Retina (tissue), 1 donor: ENCODE results near the gene FAM180B.

Source experiments
- DNase-seq: peaks from one replicate; pipeline ENCODE4 v3.0.0-alpha.2; 2016

FAM180B gene

DNA sequence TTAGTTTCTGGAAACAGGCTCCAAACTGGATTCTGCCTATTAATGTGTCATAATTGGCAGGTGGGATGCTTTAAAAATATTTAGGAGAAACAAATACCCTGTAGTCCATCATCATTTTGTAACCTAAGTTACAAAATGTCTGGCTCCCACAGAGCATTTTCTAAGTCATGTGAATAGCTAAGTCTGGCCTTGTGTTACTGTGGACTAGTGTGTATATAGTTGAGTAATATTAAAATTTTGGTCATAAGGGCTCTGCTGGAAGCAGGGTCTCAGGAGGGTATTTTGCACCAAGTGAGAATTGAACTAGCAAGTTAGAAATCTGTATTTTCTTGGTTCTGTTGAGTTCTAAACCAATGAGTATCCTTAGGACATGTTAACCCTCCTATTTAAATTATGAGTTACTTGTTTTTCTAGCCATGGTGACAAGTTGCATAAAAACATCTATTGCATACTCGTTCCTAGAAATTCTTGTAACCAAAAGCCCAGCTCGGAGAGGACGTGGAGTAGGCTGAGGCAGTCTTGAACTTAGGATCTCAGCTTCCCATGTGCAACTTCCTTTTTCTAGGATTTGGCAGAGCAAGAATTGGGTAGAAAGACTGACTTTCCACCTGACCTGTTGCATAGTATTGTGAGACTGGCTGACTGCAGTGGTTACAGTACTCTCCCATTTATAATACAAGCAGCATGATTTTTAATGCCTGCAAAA is 15.7 kb upstream of the FAM180B start:
- DNase-seq: no peak

GRCh38 chr11:47571357-47571729 is 15.1 kb upstream of the FAM180B start:
- DNase-seq: no peak

GRCh38 chr11:47571895-47572294 is 14.6 kb upstream of the FAM180B start:
- DNase-seq: no peak

DNA sequence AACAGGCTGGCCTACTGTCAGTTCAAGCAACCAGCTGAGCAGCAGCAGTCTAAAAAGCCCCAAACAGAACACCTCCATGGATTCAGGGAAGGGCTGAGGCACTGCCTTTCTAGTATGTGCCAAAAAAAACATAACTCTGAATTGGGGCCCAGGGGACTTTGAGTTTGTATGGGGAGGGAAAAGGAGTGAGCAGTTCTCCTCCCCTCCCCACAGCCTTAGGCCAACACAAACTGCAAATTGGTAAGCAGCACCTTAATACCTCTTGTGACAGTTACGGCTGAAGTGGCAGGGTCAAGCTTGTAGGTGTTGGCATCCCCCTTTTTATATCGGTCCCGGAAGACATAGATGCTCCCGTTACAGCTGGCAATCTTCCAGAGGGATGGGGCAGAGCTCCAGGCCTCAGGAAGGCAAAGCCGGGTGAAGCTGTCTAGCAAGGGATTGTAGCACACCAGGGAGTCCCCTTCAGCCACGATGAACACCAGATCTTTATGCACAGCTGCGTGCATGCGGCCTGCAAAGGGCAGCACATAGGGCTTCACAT is 13.7 kb upstream of the FAM180B start:
- DNase-seq: no peak

DNA sequence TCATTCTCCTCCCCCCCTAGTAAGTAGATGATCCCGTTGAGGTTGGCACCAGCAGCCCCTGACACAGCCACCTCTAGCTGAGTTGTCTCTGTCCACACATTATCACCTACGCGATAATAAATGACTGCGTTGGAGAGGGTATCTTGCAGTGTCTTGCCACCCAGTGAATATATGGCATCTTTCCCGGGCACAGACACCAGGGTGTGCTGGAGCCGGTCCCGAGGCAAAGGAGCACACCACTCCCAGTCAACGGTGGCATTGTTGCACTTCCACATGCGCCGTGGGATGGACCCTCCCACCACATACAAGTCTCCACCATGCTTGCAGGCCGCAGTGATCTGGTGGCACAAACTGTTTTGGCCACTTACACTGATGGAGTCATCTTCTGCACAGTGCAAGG is 13.2 kb upstream of the FAM180B start:
- no peak for DNase-seq

- no peak for DNase-seq
Measured at GRCh38 chr11:47577460-47578041, 8.9 kb upstream of the FAM180B start.

- DNase-seq: peak; percentile 100
Measured at GRCh38 chr11:47578524-47579494, 7.7 kb upstream of the FAM180B start, which contains the start of the genes KBTBD4 and NDUFS3. Gene KBTBD4 (minus strand): TSS chr11:47578970. CDS start chr11:47578951, 19 bp downstream. Gene NDUFS3 (plus strand): TSS chr11:47579074. CDS start chr11:47579092, 18 bp downstream.

DNA sequence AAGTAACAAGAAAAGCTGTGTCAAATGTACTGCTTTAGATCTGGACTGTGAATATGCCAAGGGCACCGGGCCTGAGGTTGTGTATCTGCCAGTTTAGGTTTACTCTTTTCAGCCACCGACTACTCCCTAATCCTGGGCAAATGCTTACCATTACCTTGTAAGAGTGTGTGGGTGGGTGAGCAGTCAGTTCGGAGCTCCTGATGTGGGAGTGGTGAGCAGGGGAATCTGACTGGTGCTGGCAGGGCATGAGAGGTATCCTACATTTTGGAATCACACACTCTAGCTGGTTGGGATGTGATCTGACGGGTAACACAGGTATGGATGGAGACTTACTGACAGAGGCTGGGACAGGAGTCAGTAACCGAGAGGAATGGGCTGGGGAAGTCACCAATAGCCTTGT is 2.6 kb upstream of the FAM180B start:
- no peak for DNase-seq

- DNase-seq: no peak
Measured at GRCh38 chr11:47587039-47587716, 700 bp downstream of the FAM180B start.

GRCh38 chr11:47587723-47588326 is 1.3 kb downstream of the FAM180B start:
- DNase-seq: no peak

DNA sequence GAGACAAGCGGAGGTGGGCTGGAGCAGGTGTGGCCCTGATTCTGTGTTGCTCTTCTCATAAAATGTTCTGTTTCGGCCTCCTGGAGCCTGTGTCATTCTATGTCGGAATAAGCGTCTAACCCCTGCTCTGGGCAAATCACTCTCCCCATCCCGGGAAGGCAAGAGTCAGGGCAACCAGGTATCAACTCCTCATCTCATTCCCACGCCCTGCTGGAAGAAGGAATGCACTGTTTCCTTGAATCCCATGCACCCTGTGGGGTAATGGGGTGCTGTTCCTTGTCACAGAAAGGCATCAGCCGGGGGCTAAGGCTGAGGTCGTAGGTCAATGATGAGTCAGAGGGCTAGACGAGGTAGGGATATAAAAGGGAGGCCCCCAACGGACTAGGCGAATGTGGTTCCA is 2.6 kb downstream of the FAM180B start:
- no peak for DNase-seq

- no peak for DNase-seq
Measured at GRCh38 chr11:47589584-47589976, 3.1 kb downstream of the FAM180B start.

- DNase-seq: peak; percentile 88
Measured at GRCh38 chr11:47589977-47590861, 3.7 kb downstream of the FAM180B start.

DNA sequence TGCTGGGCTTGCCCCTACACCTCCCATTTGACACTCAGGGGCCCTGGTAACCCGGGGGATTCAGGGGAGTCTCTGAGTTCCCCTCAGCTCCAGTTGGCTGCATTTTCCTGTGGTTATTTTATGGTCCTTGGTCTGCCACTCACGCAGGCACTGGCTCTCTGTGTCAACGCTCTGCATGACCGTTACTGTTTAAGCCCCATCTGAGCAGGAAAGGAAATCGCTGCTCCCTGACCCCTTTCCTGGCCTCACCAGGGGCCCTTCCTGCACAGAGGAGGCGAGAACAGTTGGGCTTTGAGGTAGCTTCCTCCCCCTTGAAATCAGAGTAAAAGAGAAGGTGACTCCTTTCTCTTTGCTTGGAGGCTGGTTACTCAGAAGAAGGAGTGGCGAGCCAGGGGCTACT is 5.3 kb downstream of the FAM180B start:
- DNase-seq: peak; percentile 13

- no peak for DNase-seq
Measured at GRCh38 chr11:47592251-47592650, 5.8 kb downstream of the FAM180B start.

- no peak for DNase-seq
Measured at GRCh38 chr11:47592970-47593369, 6.5 kb downstream of the FAM180B start.

GRCh38 chr11:47593492-47593933 is 7.0 kb downstream of the FAM180B start:
- DNase-seq: no peak

- peak; percentile 69 for DNase-seq
Measured at GRCh38 chr11:47593934-47594855, 7.7 kb downstream of the FAM180B start, which contains the start of gene C1QTNF4. Gene C1QTNF4 (minus strand): TSS chr11:47594411. CDS start chr11:47590810, 3,601 bp downstream.

DNA sequence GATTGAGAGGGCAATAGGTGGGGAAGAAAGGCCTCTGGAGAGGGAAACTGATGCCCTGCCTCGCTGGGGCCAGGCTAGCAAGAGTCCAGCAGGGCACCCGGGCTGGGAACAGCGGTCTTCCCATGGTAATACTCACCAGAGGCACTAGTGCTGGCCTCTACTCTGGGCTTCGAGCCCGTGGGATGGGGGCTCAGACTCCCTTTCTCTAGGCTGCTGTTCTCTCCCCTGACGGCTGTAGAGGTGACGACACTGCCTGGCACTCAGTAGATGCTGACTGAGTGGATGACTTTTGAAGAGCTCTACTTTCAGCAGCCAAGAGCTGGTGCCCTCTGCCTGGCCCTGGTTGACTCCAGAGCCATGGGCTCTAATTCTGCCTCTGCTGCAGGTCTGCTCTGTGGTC is 8.6 kb downstream of the FAM180B start:
- DNase-seq: no peak

DNA sequence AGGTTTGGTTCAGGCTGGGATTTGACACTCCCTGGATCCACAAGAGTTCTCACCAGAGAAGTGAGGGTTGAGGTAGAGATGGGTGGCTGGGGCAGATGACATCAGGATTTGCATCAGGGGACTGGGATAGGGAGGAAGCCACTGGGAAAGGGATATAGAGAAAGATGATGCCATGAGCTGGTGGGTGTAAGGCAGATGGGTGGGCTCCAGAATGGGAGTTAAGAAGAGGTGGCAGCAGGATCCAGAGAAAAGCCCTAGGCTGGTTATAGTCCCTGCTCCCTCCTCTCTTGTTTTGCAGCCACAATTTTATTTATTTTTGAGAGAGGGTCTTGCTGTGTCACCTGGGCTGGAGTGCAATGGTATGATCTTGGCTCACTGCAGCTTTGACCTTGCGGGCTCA is 9.5 kb downstream of the FAM180B start:
- DNase-seq: no peak
